ENCODE data around the gene PTPRN2.

PTPRN2 gene

GRCh38 chr7:158244873-158245723, 342.5 kb downstream of the PTPRN2 start:
- Histone ChIP-seq H3K36me3 (ENCODE audit: control insufficient read depth, insufficient read depth, low read length) (no peaks in the 10 kb centered on the region), H3K4me1 (no peaks in the 10 kb centered on the region), H3K4me3 (ENCODE audit: low read depth, low read length) (no peak overlapping the region), H3K4me2 (ENCODE audit: low read length) (no peak overlapping the region), H3K27ac (no peak overlapping the region), H3K9ac (no peak overlapping the region), H2AFZ (no peak overlapping the region), H3K79me2 (no peaks in the 10 kb centered on the region), H3K9me3 (ENCODE audit: control insufficient read depth, low read length) (no peaks in the 10 kb centered on the region), H3K27me3 (ENCODE audit: control insufficient read depth, insufficient read depth, low read length) (no peaks in the 10 kb centered on the region)
- no peak for TF ChIP-seq CTCF (IDR thresholded peaks at IDR 0.05)

- Histone ChIP-seq H2AFZ (no peak overlapping the region), H3K4me2 (ENCODE audit: low read length) (no peak overlapping the region), H3K27ac (no peak overlapping the region), H3K4me1 (no peaks in the 10 kb centered on the region), H3K27me3 (ENCODE audit: control insufficient read depth, insufficient read depth, low read length) (no peaks in the 10 kb centered on the region), H3K9me3 (ENCODE audit: control insufficient read depth, low read length) (no peaks in the 10 kb centered on the region), H3K9ac (no peak overlapping the region), H3K79me2 (no peaks in the 10 kb centered on the region), H3K4me3 (ENCODE audit: low read depth, low read length) (no peak overlapping the region), H3K36me3 (ENCODE audit: control insufficient read depth, insufficient read depth, low read length) (no peaks in the 10 kb centered on the region)
- TF ChIP-seq CTCF (IDR thresholded peaks at IDR 0.05) = no peak
These were observed 343.2 kb downstream of the PTPRN2 start for GRCh38 chr7:158244430-158244829.

GRCh38 chr7:158241919-158242318, 345.7 kb downstream of the PTPRN2 start:
- no peak overlapping the region for H2AFZ ChIP-seq
- no peak overlapping the region for H3K9ac ChIP-seq
- H3K9me3 ChIP-seq (ENCODE audit: control insufficient read depth, low read length) = no peaks in the 10 kb centered on the region
- no peaks in the 10 kb centered on the region for H3K4me1 ChIP-seq
- no peak overlapping the region for H3K4me3 ChIP-seq (ENCODE audit: low read depth, low read length)
- no peaks in the 10 kb centered on the region for H3K79me2 ChIP-seq
- no peaks in the 10 kb centered on the region for H3K27me3 ChIP-seq (ENCODE audit: control insufficient read depth, insufficient read depth, low read length)
- no peak overlapping the region for H3K4me2 ChIP-seq (ENCODE audit: low read length)
- no peak overlapping the region for H3K27ac ChIP-seq
- H3K36me3 ChIP-seq (ENCODE audit: control insufficient read depth, insufficient read depth, low read length) = no peaks in the 10 kb centered on the region
- no peak for TF ChIP-seq CTCF (IDR thresholded peaks at IDR 0.05)

GRCh38 chr7:158240801-158241200, 346.8 kb downstream of the PTPRN2 start:
- no peak for TF ChIP-seq CTCF (IDR thresholded peaks at IDR 0.05)
- Histone ChIP-seq H3K4me1 (no peaks in the 10 kb centered on the region), H3K79me2 (no peaks in the 10 kb centered on the region), H3K4me2 (ENCODE audit: low read length) (no peak overlapping the region), H3K9me3 (ENCODE audit: control insufficient read depth, low read length) (no peaks in the 10 kb centered on the region), H3K9ac (no peak overlapping the region), H3K27ac (no peak overlapping the region), H3K27me3 (ENCODE audit: control insufficient read depth, insufficient read depth, low read length) (no peaks in the 10 kb centered on the region), H2AFZ (no peak overlapping the region), H3K36me3 (ENCODE audit: control insufficient read depth, insufficient read depth, low read length) (no peaks in the 10 kb centered on the region), H3K4me3 (ENCODE audit: low read depth, low read length) (no peak overlapping the region)

Data from parathyroid adenoma (tissue), 2 donors.